ENCODE results near the gene C20orf173. TPM values are rescaled to one million over a fixed set of nuclear protein-coding genes. Genes with fewer than 3 reads are reported as not detected.
A peak's percentile ranks its signal among the peaks of the same experiment; 100 is the strongest.

The C20orf173 gene
- total RNA-seq, 2 experiments from 2014 or later: not detected

GRCh38 chr20:35563834-35564233, 34.4 kb upstream of the C20orf173 start:
- no peaks in the 10 kb centered on the region for H3K36me3 Mint-ChIP-seq (ENCODE audit: low read depth)
- H3K27ac Mint-ChIP-seq: no peak overlapping the region
- H3K9me3 Mint-ChIP-seq: no peaks in the 10 kb centered on the region
- DNase-seq: no peak
- H3K4me1 Mint-ChIP-seq (ENCODE audit: low read depth): no peaks in the 10 kb centered on the region
- no peaks in the 10 kb centered on the region for H3K4me1 ChIP-seq (ENCODE audit: insufficient read depth, low read length)
- ATAC-seq (ENCODE audit: poor library complexity): no peak
- POLR2A ChIA-PET: no interaction called here
- no peak overlapping the region for H3K4me3 ChIP-seq (ENCODE audit: low read length)
- CTCF ChIA-PET: no interaction called here
- intact Hi-C loops (cut with DNase I, micrococcal nuclease): no loop called here
- TF ChIP-seq CTCF (IDR thresholded peaks at IDR 0.05): no peak
- no peaks in the 10 kb centered on the region for H3K27me3 Mint-ChIP-seq
- no peak overlapping the region for H3K27ac ChIP-seq (ENCODE audit: low read depth in 1 of 2, low read length in 2 of 2)
- no peaks in the 10 kb centered on the region for H3K36me3 ChIP-seq (ENCODE audit: insufficient read depth, low read length)
- H3K9me3 ChIP-seq (ENCODE audit: control insufficient read depth in 1 of 2, insufficient read depth in 1 of 2, low read length in 2 of 2): no peaks in the 10 kb centered on the region
- no peaks in the 10 kb centered on the region for H3K27me3 ChIP-seq (ENCODE audit: control insufficient read depth in 1 of 2, insufficient read depth in 2 of 2, low read length in 2 of 2)
- no peak overlapping the region for H3K4me3 Mint-ChIP-seq

GRCh38 chr20:35562541-35563110, 33.2 kb upstream of the C20orf173 start:
- Histone ChIP-seq H3K36me3 (ENCODE audit: insufficient read depth, low read length) (peaks cover under 1% of the 10 kb centered on the region), H3K9me3 (ENCODE audit: control insufficient read depth in 1 of 2, insufficient read depth in 1 of 2, low read length in 2 of 2) (no peaks in the 10 kb centered on the region), H3K4me3 (ENCODE audit: low read length) (no peak overlapping the region), H3K27me3 (ENCODE audit: control insufficient read depth in 1 of 2, insufficient read depth in 2 of 2, low read length in 2 of 2) (no peaks in the 10 kb centered on the region), H3K4me1 (ENCODE audit: insufficient read depth, low read length) (no peaks in the 10 kb centered on the region), H3K27ac (ENCODE audit: low read depth in 1 of 2, low read length in 2 of 2) (no peak overlapping the region)
- no peaks in the 10 kb centered on the region for H3K4me1 Mint-ChIP-seq (ENCODE audit: low read depth)
- no peaks in the 10 kb centered on the region for H3K27me3 Mint-ChIP-seq
- peaks cover 11% of the 10 kb centered on the region for H3K36me3 Mint-ChIP-seq (ENCODE audit: low read depth)
- no peaks in the 10 kb centered on the region for H3K9me3 Mint-ChIP-seq
- POLR2A ChIA-PET: no interaction called here
- DNase-seq: no peak
- intact Hi-C loops (cut with DNase I, micrococcal nuclease): no loop called here
- ATAC-seq (ENCODE audit: poor library complexity): no peak
- no peak overlapping the region for H3K27ac Mint-ChIP-seq
- no peak for TF ChIP-seq CTCF (IDR thresholded peaks at IDR 0.05)
- CTCF ChIA-PET: interaction anchor here (1.4 kb wide), 1 partner anchor 9 kb away, joined by 3 read pairs; no protein-coding TSS in a partner anchor
- H3K4me3 Mint-ChIP-seq: no peak overlapping the region

GRCh38 chr20:35561671-35562070, 32.2 kb upstream of the C20orf173 start:
- no peak for TF ChIP-seq CTCF (IDR thresholded peaks at IDR 0.05)
- peak; percentile 17 for ATAC-seq (ENCODE audit: poor library complexity)
- no peak overlapping the region for H3K4me3 ChIP-seq (ENCODE audit: low read length)
- Mint-ChIP-seq H3K36me3 (ENCODE audit: low read depth) (peaks cover 20% of the 10 kb centered on the region), H3K9me3 (no peaks in the 10 kb centered on the region), H3K27me3 (no peaks in the 10 kb centered on the region), H3K27ac (no peak overlapping the region), H3K4me3 (no peak overlapping the region), H3K4me1 (ENCODE audit: low read depth) (no peaks in the 10 kb centered on the region)
- intact Hi-C loops (cut with DNase I, micrococcal nuclease): no loop called here
- no peak for DNase-seq
- no peak overlapping the region for H3K27ac ChIP-seq (ENCODE audit: low read depth in 1 of 2, low read length in 2 of 2)
- H3K4me1 ChIP-seq (ENCODE audit: insufficient read depth, low read length): no peaks in the 10 kb centered on the region
- peaks cover 10% of the 10 kb centered on the region for H3K36me3 ChIP-seq (ENCODE audit: insufficient read depth, low read length)
- H3K9me3 ChIP-seq (ENCODE audit: control insufficient read depth in 1 of 2, insufficient read depth in 1 of 2, low read length in 2 of 2): no peaks in the 10 kb centered on the region
- H3K27me3 ChIP-seq (ENCODE audit: control insufficient read depth in 1 of 2, insufficient read depth in 2 of 2, low read length in 2 of 2): no peaks in the 10 kb centered on the region
- ChIA-PET CTCF (interaction anchor here (1.4 kb wide), 1 partner anchor 10 kb away, joined by 3 read pairs; no protein-coding TSS in a partner anchor), POLR2A (no interaction called here)
